Measurements from ENCODE around the gene ARHGAP36.

- no peak for TF ChIP-seq IRF2 (CRISPR knock-in tag; IDR thresholded peaks at IDR 0.05; ENCODE audit: borderline replicate concordance, low read depth)
- TF ChIP-seq ZNF121 (CRISPR knock-in tag; IDR thresholded peaks at IDR 0.05) = no peak
- TF ChIP-seq IRF1 (CRISPR knock-in tag; IDR thresholded peaks at IDR 0.05) = no peak
- no peak for TF ChIP-seq CTCF (IDR thresholded peaks at IDR 0.05)
- no peak for TF ChIP-seq HMGA2 (CRISPR knock-in tag; IDR thresholded peaks at IDR 0.05)
- no peak for TF ChIP-seq SP1 (CRISPR knock-in tag; conservative IDR thresholded peaks at IDR 0.05)
- TF ChIP-seq ESRRA (CRISPR knock-in tag; IDR thresholded peaks at IDR 0.05; ENCODE audit: borderline replicate concordance) = no peak
- no peak for TF ChIP-seq USF2 (CRISPR knock-in tag; IDR thresholded peaks at IDR 0.05)
- no peak for TF ChIP-seq MAX (CRISPR knock-in tag; IDR thresholded peaks at IDR 0.05)
- no peak for TF ChIP-seq ZNF138 (CRISPR knock-in tag; conservative IDR thresholded peaks at IDR 0.05)
Observed at GRCh38 chrX:131041667-131042066, 16.5 kb upstream of the ARHGAP36 start.
